Esophagus squamous epithelium (tissue), 4 donors: ENCODE measurements around the gene LCE2A.

ENCODE experiments used
- CTCF ChIP-seq, 6 experiments: fragments of 450-650 bp in 4 of 6; fragments of 200-600 bp in 2 of 6; sonication (generic) in 2 of 6; IDR thresholded peaks; one replicate each; pipeline ENCODE4 v1.5.1; 2016 to 2019; ENCODE audit warnings: antibody characterized with exemption in 6 of 6, mild to moderate bottlenecking in 4 of 6, moderate library complexity in 4 of 6
- POLR2A ChIP-seq, 4 donors: fragments of 450-650 bp; IDR thresholded peaks; one replicate each; pipeline ENCODE4 v1.6.1; 2017; ENCODE audit warnings: antibody characterized with exemption in 4 of 4, mild to moderate bottlenecking in 4 of 4, moderate library complexity in 3 of 4

GRCh38 chr1:152725261-152725660, 27.1 kb downstream of the LCE2A start:
- TF ChIP-seq CTCF (IDR thresholded peaks at IDR 0.05) (no peak), POLR2A (IDR thresholded peaks at IDR 0.05) (no peak)
